ENCODE data around the gene GAGE12H. TPM values are rescaled to one million over a fixed set of nuclear protein-coding genes. Genes with fewer than 3 reads are reported as not detected.
"Not testable (repeated sequence)": the region's sequence is repeated elsewhere in the genome, so short reads cannot be mapped to it uniquely, and the experiment has no call there.

Gene GAGE12H
- total and polyA plus RNA-seq, 7 donors = not detected

GRCh38 chrX:49598720-49599119 lies 19.0 kb downstream of the GAGE12H start, which contains the start of gene GAGE1:
Gene GAGE1, plus strand, starts transcription at chrX:49599020. Its CDS starts 1,155 bp downstream, at chrX:49600175.
- H3K36me3 ChIP-seq (ENCODE audit: insufficient read depth in 1 of 2, low read depth in 1 of 2); intact Hi-C loops (cut with DNase I); H3K27me3 ChIP-seq (ENCODE audit: insufficient read depth in 3 of 3, low read length in 2 of 3); H3K4me1 ChIP-seq; ATAC-seq; H3K9me3 ChIP-seq; DNase-seq; H3K4me3 ChIP-seq; H3K27ac ChIP-seq: not testable (repeated sequence)
- WGBS, 3 donors = no CpG with 5 or more reads among the region's 16 CpGs

GRCh38 chrX:49610718-49611310 lies 31.1 kb downstream of the GAGE12H start:
- Histone ChIP-seq H3K9me3 (no peaks in the 10 kb centered on the region), H3K36me3 (ENCODE audit: insufficient read depth in 1 of 2, low read depth in 1 of 2) (no peaks in the 10 kb centered on the region), H3K4me3 (no peak overlapping the region), H3K27ac (no peak overlapping the region), H3K4me1 (no peaks in the 10 kb centered on the region), H3K27me3 (ENCODE audit: insufficient read depth in 3 of 3, low read length in 2 of 3) (peaks cover 0 to 22% (median 0%) of the 10 kb centered on the region in 3 donors)
- DNase-seq (no peak), ATAC-seq (no peak)
- TF ChIP-seq CTCF (IDR thresholded peaks at IDR 0.05) = no peak
- intact Hi-C loops (cut with DNase I) = no loop called here
- 45 to 50% (median 46%) methylated on average over 7 of the region's 7 CpGs for WGBS, 3 donors

GRCh38 chrX:49618574-49618973 lies 38.8 kb downstream of the GAGE12H start:
- no peak overlapping the region for H3K27ac ChIP-seq
- ATAC-seq (no peak), DNase-seq (no peak)
- intact Hi-C loops (cut with DNase I) = no loop called here
- TF ChIP-seq CTCF (IDR thresholded peaks at IDR 0.05) = no peak
- H3K4me1 ChIP-seq = no peaks in the 10 kb centered on the region
- H3K4me3 ChIP-seq = no peak overlapping the region
- peaks cover 0 to 6% (median 0%) of the 10 kb centered on the region in 3 donors for H3K27me3 ChIP-seq (ENCODE audit: insufficient read depth in 3 of 3, low read length in 2 of 3)
- no peaks in the 10 kb centered on the region for H3K9me3 ChIP-seq
- no peaks in the 10 kb centered on the region for H3K36me3 ChIP-seq (ENCODE audit: insufficient read depth in 1 of 2, low read depth in 1 of 2)
- WGBS, 3 donors = 81 to 95% (median 92%) methylated on average over 2 of the region's 2 CpGs

- Histone ChIP-seq H3K4me1 (no peaks in the 10 kb centered on the region), H3K27ac (no peak overlapping the region), H3K9me3 (peaks cover 13% of the 10 kb centered on the region), H3K36me3 (ENCODE audit: insufficient read depth in 1 of 2, low read depth in 1 of 2) (no peaks in the 10 kb centered on the region), H3K27me3 (ENCODE audit: insufficient read depth in 3 of 3, low read length in 2 of 3) (no peaks in the 10 kb centered on the region), H3K4me3 (peak overlapping the region; percentile 40)
- peak; percentile 36 for TF ChIP-seq CTCF (IDR thresholded peaks at IDR 0.05)
- intact Hi-C loops (cut with DNase I) = loop anchor here (5.0 kb wide), 2 partner anchors 125 to 130 kb away; no protein-coding TSS in a partner anchor
- ATAC-seq (peak; percentile 58 to 76 (median 70)), DNase-seq (no peak)
- WGBS, 3 donors = 27 to 61% (median 60%) methylated on average over 16 to 33 of the region's 33 CpGs
Observed at GRCh38 chrX:49627086-49627777, 47.5 kb downstream of the GAGE12H start.

Other genes with a start within 250 kb of the GAGE12H start
- gene GAGE13, start 248.4 kb upstream of the GAGE12H start, total RNA-seq = not detected
- gene GAGE13, start 248.4 kb upstream of the GAGE12H start, polyA plus RNA-seq = not detected
- not detected for gene GAGE12C, start 47.8 kb upstream of the GAGE12H start, total RNA-seq
- gene GAGE12C, start 47.8 kb upstream of the GAGE12H start, polyA plus RNA-seq = not detected
- gene GAGE12D, start 38.2 kb upstream of the GAGE12H start, total RNA-seq = not detected
- not detected for gene GAGE12D, start 38.2 kb upstream of the GAGE12H start, polyA plus RNA-seq
- gene GAGE12E, start 28.7 kb upstream of the GAGE12H start, total RNA-seq = not detected
- not detected for gene GAGE12E, start 28.7 kb upstream of the GAGE12H start, polyA plus RNA-seq
- gene GAGE12F, start 19.1 kb upstream of the GAGE12H start, total RNA-seq = not detected
- gene GAGE12F, start 19.1 kb upstream of the GAGE12H start, polyA plus RNA-seq = not detected
- gene GAGE12G, start 9.5 kb upstream of the GAGE12H start, total RNA-seq = not detected
- not detected for gene GAGE12G, start 9.5 kb upstream of the GAGE12H start, polyA plus RNA-seq
- not detected for gene GAGE2A, start 9.5 kb downstream of the GAGE12H start, total RNA-seq
- not detected for gene GAGE2A, start 9.5 kb downstream of the GAGE12H start, polyA plus RNA-seq
- not detected for gene GAGE1, start 19.1 kb downstream of the GAGE12H start, total RNA-seq
- gene GAGE1, start 19.1 kb downstream of the GAGE12H start, polyA plus RNA-seq = not detected
- gene PAGE1, start 116.0 kb downstream of the GAGE12H start, total RNA-seq = not detected
- gene PAGE1, start 116.0 kb downstream of the GAGE12H start, polyA plus RNA-seq = not detected
- 1 to 10 TPM in 1 of 4 donors, under 1 TPM in 1, not detected in 2; 0.81 to 1.4 TPM for gene PAGE4, start 249.4 kb downstream of the GAGE12H start, total RNA-seq
- 1 to 10 TPM in 1 of 3 donors, under 1 TPM in 1, not detected in 1; 0.92 to 1.4 TPM for gene PAGE4, start 249.4 kb downstream of the GAGE12H start, polyA plus RNA-seq